ENCODE measurements around the gene MRPL37. TPM values are rescaled to one million over a fixed set of nuclear protein-coding genes. Genes with fewer than 3 reads are reported as not detected.

MRPL37 gene
- total and polyA plus RNA-seq, 4 donors = 18.2 to 49.9 (median 37.1) TPM

- Histone ChIP-seq H3K4me3 (ENCODE audit: low read length in 2 of 2) (no peak overlapping the region), H3K36me3 (ENCODE audit: control insufficient read depth in 1 of 2, insufficient read depth in 2 of 2, low read length in 1 of 2) (peaks cover 0 to 6% of the 10 kb centered on the region in 2 donors), H3K4me1 (ENCODE audit: control insufficient read depth in 1 of 2, insufficient read depth in 2 of 2, low read length in 2 of 2) (no peaks in the 10 kb centered on the region), H3K27me3 (ENCODE audit: control insufficient read depth in 1 of 2, insufficient read depth in 2 of 2, low read length in 1 of 2) (no peaks in the 10 kb centered on the region), H3K27ac (ENCODE audit: low read depth in 1 of 2, low read length in 2 of 2) (no peak overlapping the region), H3K9me3 (ENCODE audit: control insufficient read depth, low read length) (no peaks in the 10 kb centered on the region)
- ATAC-seq (ENCODE audit: low FRiP score) = no peak
- DNase-seq = no peak
- 90 to 94% methylated on average over 8 of the region's 8 CpGs for WGBS, 2 donors
- intact Hi-C loops (cut with DNase I) = no loop called here
Observed at GRCh38 chr1:54177726-54178125, 22.2 kb upstream of the MRPL37 start.

- 76 to 90% methylated on average over 9 of the region's 9 CpGs for whole genome bisulfite sequencing, 2 donors
Observed at GRCh38 chr1:54178296-54179070, 21.5 kb upstream of the MRPL37 start.

GRCh38 chr1:54180701-54181360, 19.1 kb upstream of the MRPL37 start:
- Histone ChIP-seq H3K36me3 (ENCODE audit: control insufficient read depth in 1 of 2, insufficient read depth in 2 of 2, low read length in 1 of 2) (peaks cover 0 to 1% of the 10 kb centered on the region in 2 donors), H3K4me1 (ENCODE audit: control insufficient read depth in 1 of 2, insufficient read depth in 2 of 2, low read length in 2 of 2) (no peaks in the 10 kb centered on the region), H3K9me3 (ENCODE audit: control insufficient read depth, low read length) (no peaks in the 10 kb centered on the region), H3K27ac (ENCODE audit: low read depth in 1 of 2, low read length in 2 of 2) (no peak overlapping the region), H3K27me3 (ENCODE audit: control insufficient read depth in 1 of 2, insufficient read depth in 2 of 2, low read length in 1 of 2) (no peaks in the 10 kb centered on the region), H3K4me3 (ENCODE audit: low read length in 2 of 2) (no peak overlapping the region)
- intact Hi-C loops (cut with DNase I) = loop anchor here in 1 of 2 donors (5.0 kb wide), 1 partner anchor 306 kb away; no protein-coding TSS in a partner anchor
- DNase-seq (no peak), ATAC-seq (ENCODE audit: low FRiP score) (no peak)
- WGBS, 2 donors = 91 to 94% methylated on average over 5 of the region's 5 CpGs

More at GRCh38 chr1:54178296-54179070, 21.5 kb upstream of the MRPL37 start:
- DNase-seq (no peak), ATAC-seq (ENCODE audit: low FRiP score) (no peak)
- Histone ChIP-seq H3K4me3 (ENCODE audit: low read length in 2 of 2) (no peak overlapping the region), H3K27ac (ENCODE audit: low read depth in 1 of 2, low read length in 2 of 2) (no peak overlapping the region), H3K9me3 (ENCODE audit: control insufficient read depth, low read length) (no peaks in the 10 kb centered on the region), H3K4me1 (ENCODE audit: control insufficient read depth in 1 of 2, insufficient read depth in 2 of 2, low read length in 2 of 2) (no peaks in the 10 kb centered on the region), H3K36me3 (ENCODE audit: control insufficient read depth in 1 of 2, insufficient read depth in 2 of 2, low read length in 1 of 2) (peaks cover 0 to 6% of the 10 kb centered on the region in 2 donors), H3K27me3 (ENCODE audit: control insufficient read depth in 1 of 2, insufficient read depth in 2 of 2, low read length in 1 of 2) (no peaks in the 10 kb centered on the region)
- intact Hi-C loops (cut with DNase I) = no loop called here

- DNase-seq = no peak
- no peaks in the 10 kb centered on the region for H3K9me3 ChIP-seq (ENCODE audit: control insufficient read depth, low read length)
- H3K27me3 ChIP-seq (ENCODE audit: control insufficient read depth in 1 of 2, insufficient read depth in 2 of 2, low read length in 1 of 2) = no peaks in the 10 kb centered on the region
- ATAC-seq (ENCODE audit: low FRiP score) = no peak
- no peaks in the 10 kb centered on the region for H3K4me1 ChIP-seq (ENCODE audit: control insufficient read depth in 1 of 2, insufficient read depth in 2 of 2, low read length in 2 of 2)
- no peak overlapping the region for H3K4me3 ChIP-seq (ENCODE audit: low read length in 2 of 2)
- intact Hi-C loops (cut with DNase I) = no loop called here
- no peak overlapping the region for H3K27ac ChIP-seq (ENCODE audit: low read depth in 1 of 2, low read length in 2 of 2)
- peaks cover 0 to 4% of the 10 kb centered on the region in 2 donors for H3K36me3 ChIP-seq (ENCODE audit: control insufficient read depth in 1 of 2, insufficient read depth in 2 of 2, low read length in 1 of 2)
- WGBS, 2 donors = 92 to 97% methylated on average over 3 of the region's 3 CpGs
Observed at GRCh38 chr1:54186056-54186455, 13.9 kb upstream of the MRPL37 start.

GRCh38 chr1:54188291-54188690, 11.7 kb upstream of the MRPL37 start:
- no peaks in the 10 kb centered on the region for H3K27me3 ChIP-seq (ENCODE audit: control insufficient read depth in 1 of 2, insufficient read depth in 2 of 2, low read length in 1 of 2)
- no peak overlapping the region for H3K27ac ChIP-seq (ENCODE audit: low read depth in 1 of 2, low read length in 2 of 2)
- H3K4me1 ChIP-seq (ENCODE audit: control insufficient read depth in 1 of 2, insufficient read depth in 2 of 2, low read length in 2 of 2) = no peaks in the 10 kb centered on the region
- intact Hi-C loops (cut with DNase I) = no loop called here
- no peaks in the 10 kb centered on the region for H3K9me3 ChIP-seq (ENCODE audit: control insufficient read depth, low read length)
- 80 to 89% methylated on average over 1 of the region's 1 CpG for WGBS, 2 donors
- ATAC-seq (ENCODE audit: low FRiP score) = no peak
- no peak overlapping the region for H3K4me3 ChIP-seq (ENCODE audit: low read length in 2 of 2)
- H3K36me3 ChIP-seq (ENCODE audit: control insufficient read depth in 1 of 2, insufficient read depth in 2 of 2, low read length in 1 of 2) = peaks cover 0 to 5% of the 10 kb centered on the region in 2 donors
- no peak for DNase-seq

- WGBS, 2 donors = 92 to 93% methylated on average over 9 of the region's 9 CpGs
- Histone ChIP-seq H3K36me3 (ENCODE audit: control insufficient read depth in 1 of 2, insufficient read depth in 2 of 2, low read length in 1 of 2) (peaks cover 5 to 10% of the 10 kb centered on the region in 2 donors), H3K4me3 (ENCODE audit: low read length in 2 of 2) (no peak overlapping the region), H3K27me3 (ENCODE audit: control insufficient read depth in 1 of 2, insufficient read depth in 2 of 2, low read length in 1 of 2) (no peaks in the 10 kb centered on the region), H3K27ac (ENCODE audit: low read depth in 1 of 2, low read length in 2 of 2) (no peak overlapping the region), H3K9me3 (ENCODE audit: control insufficient read depth, low read length) (no peaks in the 10 kb centered on the region), H3K4me1 (ENCODE audit: control insufficient read depth in 1 of 2, insufficient read depth in 2 of 2, low read length in 2 of 2) (no peaks in the 10 kb centered on the region)
- no peak for ATAC-seq (ENCODE audit: low FRiP score)
- intact Hi-C loops (cut with DNase I) = no loop called here
- no peak for DNase-seq
Observed at GRCh38 chr1:54190526-54190925, 9.4 kb upstream of the MRPL37 start.

GRCh38 chr1:54191525-54191924, 8.4 kb upstream of the MRPL37 start:
- H3K9me3 ChIP-seq (ENCODE audit: control insufficient read depth, low read length) = no peaks in the 10 kb centered on the region
- no peak overlapping the region for H3K27ac ChIP-seq (ENCODE audit: low read depth in 1 of 2, low read length in 2 of 2)
- intact Hi-C loops (cut with DNase I) = no loop called here
- no peak for DNase-seq
- ATAC-seq (ENCODE audit: low FRiP score) = no peak
- H3K27me3 ChIP-seq (ENCODE audit: control insufficient read depth in 1 of 2, insufficient read depth in 2 of 2, low read length in 1 of 2) = no peaks in the 10 kb centered on the region
- WGBS, 2 donors = 0 to 97% methylated on average over 1 of the region's 1 CpG
- peaks cover 5 to 9% of the 10 kb centered on the region in 2 donors for H3K36me3 ChIP-seq (ENCODE audit: control insufficient read depth in 1 of 2, insufficient read depth in 2 of 2, low read length in 1 of 2)
- H3K4me3 ChIP-seq (ENCODE audit: low read length in 2 of 2) = no peak overlapping the region
- no peaks in the 10 kb centered on the region for H3K4me1 ChIP-seq (ENCODE audit: control insufficient read depth in 1 of 2, insufficient read depth in 2 of 2, low read length in 2 of 2)

GRCh38 chr1:54193453-54193852, 6.5 kb upstream of the MRPL37 start:
- ATAC-seq (ENCODE audit: low FRiP score) = no peak
- Histone ChIP-seq H3K4me3 (ENCODE audit: low read length in 2 of 2) (no peak overlapping the region), H3K9me3 (ENCODE audit: control insufficient read depth, low read length) (no peaks in the 10 kb centered on the region), H3K36me3 (ENCODE audit: control insufficient read depth in 1 of 2, insufficient read depth in 2 of 2, low read length in 1 of 2) (peaks cover 5 to 7% of the 10 kb centered on the region in 2 donors), H3K27ac (ENCODE audit: low read depth in 1 of 2, low read length in 2 of 2) (no peak overlapping the region), H3K27me3 (ENCODE audit: control insufficient read depth in 1 of 2, insufficient read depth in 2 of 2, low read length in 1 of 2) (no peaks in the 10 kb centered on the region), H3K4me1 (ENCODE audit: control insufficient read depth in 1 of 2, insufficient read depth in 2 of 2, low read length in 2 of 2) (no peaks in the 10 kb centered on the region)
- intact Hi-C loops (cut with DNase I) = no loop called here
- WGBS, 2 donors = 91 to 95% methylated on average over 5 of the region's 5 CpGs
- no peak for DNase-seq

Measured in aorta (tissue), 5 donors.